Measurements from ENCODE around the gene MPPE1. TPM values are rescaled to one million over a fixed set of nuclear protein-coding genes. Genes with fewer than 3 reads are reported as not detected.

Gene MPPE1
- total and polyA plus RNA-seq, 2 donors, result 30.8 to 66.4 TPM

DNA sequence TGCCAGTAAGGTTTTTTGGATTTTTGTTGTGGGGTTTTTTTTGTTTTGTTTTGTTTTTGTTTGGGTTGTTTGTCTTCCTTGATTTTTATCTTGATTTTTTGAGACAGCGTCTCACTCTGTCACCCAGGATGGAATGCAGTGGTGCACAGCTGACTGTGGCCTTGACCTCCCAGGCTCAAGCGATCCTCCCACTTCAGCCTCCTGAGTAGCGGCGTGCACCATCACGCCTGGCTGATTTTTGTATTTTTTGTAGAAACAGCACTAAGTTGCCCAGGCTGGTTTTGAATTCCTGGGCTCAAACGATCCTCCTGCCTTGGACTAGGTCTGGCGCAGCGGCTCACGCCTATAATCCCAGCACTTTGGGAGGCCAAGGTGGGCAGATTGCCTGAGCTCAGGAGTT, 16.4 kb downstream of the MPPE1 start:
- 98% methylated on average over 9 of the region's 9 CpGs for WGBS
- no peak for DNase-seq (ENCODE audit: low read depth in 6 of 9, low spot score in 9 of 9)
- Histone ChIP-seq H3K27ac (ENCODE audit: low read depth in 1 of 2, low read length in 1 of 2) (no peak overlapping the region), H3K27me3 (ENCODE audit: control insufficient read depth in 2 of 2, insufficient read depth in 1 of 2, low read length in 1 of 2) (no peaks in the 10 kb centered on the region), H3K4me1 (ENCODE audit: control insufficient read depth in 2 of 2, insufficient read depth in 2 of 2, low read length in 2 of 2) (no peaks in the 10 kb centered on the region), H3K9me3 (ENCODE audit: control insufficient read depth in 2 of 2, insufficient read depth in 1 of 2, low read length in 1 of 2) (no peaks in the 10 kb centered on the region), H3K4me3 (ENCODE audit: low read length in 2 of 2) (no peak overlapping the region), H3K36me3 (ENCODE audit: control insufficient read depth in 2 of 2, insufficient read depth in 2 of 2, low read length in 1 of 2) (peaks cover 50 to 68% of the 10 kb centered on the region in 2 donors)

DNA sequence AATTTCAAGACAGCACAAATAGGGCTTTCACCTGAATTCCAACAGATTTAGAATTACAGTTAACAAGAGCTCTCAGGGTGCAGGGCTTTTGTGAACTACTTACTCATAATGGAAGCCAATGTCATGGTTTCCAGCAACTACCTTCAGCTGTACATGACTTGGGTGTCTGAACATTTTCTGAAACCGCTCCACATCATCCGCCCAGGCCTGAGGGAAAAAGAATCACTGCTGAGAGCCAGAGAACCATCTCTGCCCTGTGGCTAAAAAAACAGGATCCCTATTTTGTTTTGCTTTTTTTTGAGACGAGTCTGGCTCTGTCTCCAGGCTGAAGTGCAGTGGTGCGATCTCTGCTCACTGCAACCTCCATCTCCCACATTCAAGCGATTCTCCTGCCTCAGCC, 18.8 kb downstream of the MPPE1 start:
- Histone ChIP-seq H3K4me3 (ENCODE audit: low read length in 2 of 2) (no peak overlapping the region), H3K9me3 (ENCODE audit: control insufficient read depth in 2 of 2, insufficient read depth in 1 of 2, low read length in 1 of 2) (no peaks in the 10 kb centered on the region), H3K27ac (ENCODE audit: low read depth in 1 of 2, low read length in 1 of 2) (no peak overlapping the region), H3K4me1 (ENCODE audit: control insufficient read depth in 2 of 2, insufficient read depth in 2 of 2, low read length in 2 of 2) (no peaks in the 10 kb centered on the region), H3K27me3 (ENCODE audit: control insufficient read depth in 2 of 2, insufficient read depth in 1 of 2, low read length in 1 of 2) (no peaks in the 10 kb centered on the region), H3K36me3 (ENCODE audit: control insufficient read depth in 2 of 2, insufficient read depth in 2 of 2, low read length in 1 of 2) (peaks cover 66 to 67% of the 10 kb centered on the region in 2 donors)
- DNase-seq (ENCODE audit: low read depth in 6 of 9, low spot score in 9 of 9), result no peak
- 99% methylated on average over 5 of the region's 5 CpGs for WGBS

DNA sequence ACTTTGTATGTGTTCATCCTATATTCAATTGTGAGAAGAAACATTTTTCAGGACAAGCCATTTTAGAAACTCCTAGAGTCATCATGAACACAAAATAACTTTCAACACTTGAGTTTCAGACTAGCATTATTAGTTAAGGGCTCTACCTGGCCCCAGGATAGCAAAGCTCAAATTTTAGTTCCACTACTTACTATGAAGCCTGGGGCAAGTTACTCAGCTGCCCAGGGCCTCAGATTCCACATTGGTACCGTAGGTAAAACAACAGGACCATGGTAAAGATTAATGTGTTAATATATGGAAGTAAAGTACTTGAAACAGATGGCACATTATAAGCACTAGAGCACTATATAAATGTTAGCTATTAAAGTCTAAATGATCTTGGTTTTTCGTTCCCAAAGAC, 19.4 kb downstream of the MPPE1 start:
- Histone ChIP-seq H3K27me3 (ENCODE audit: control insufficient read depth in 2 of 2, insufficient read depth in 1 of 2, low read length in 1 of 2) (no peaks in the 10 kb centered on the region), H3K36me3 (ENCODE audit: control insufficient read depth in 2 of 2, insufficient read depth in 2 of 2, low read length in 1 of 2) (peaks cover 62 to 68% of the 10 kb centered on the region in 2 donors), H3K4me3 (ENCODE audit: low read length in 2 of 2) (no peak overlapping the region), H3K4me1 (ENCODE audit: control insufficient read depth in 2 of 2, insufficient read depth in 2 of 2, low read length in 2 of 2) (no peaks in the 10 kb centered on the region), H3K27ac (ENCODE audit: low read depth in 1 of 2, low read length in 1 of 2) (no peak overlapping the region), H3K9me3 (ENCODE audit: control insufficient read depth in 2 of 2, insufficient read depth in 1 of 2, low read length in 1 of 2) (no peaks in the 10 kb centered on the region)
- 98% methylated on average over 2 of the region's 2 CpGs for WGBS
- DNase-seq (ENCODE audit: low read depth in 6 of 9, low spot score in 9 of 9), result no peak

DNA sequence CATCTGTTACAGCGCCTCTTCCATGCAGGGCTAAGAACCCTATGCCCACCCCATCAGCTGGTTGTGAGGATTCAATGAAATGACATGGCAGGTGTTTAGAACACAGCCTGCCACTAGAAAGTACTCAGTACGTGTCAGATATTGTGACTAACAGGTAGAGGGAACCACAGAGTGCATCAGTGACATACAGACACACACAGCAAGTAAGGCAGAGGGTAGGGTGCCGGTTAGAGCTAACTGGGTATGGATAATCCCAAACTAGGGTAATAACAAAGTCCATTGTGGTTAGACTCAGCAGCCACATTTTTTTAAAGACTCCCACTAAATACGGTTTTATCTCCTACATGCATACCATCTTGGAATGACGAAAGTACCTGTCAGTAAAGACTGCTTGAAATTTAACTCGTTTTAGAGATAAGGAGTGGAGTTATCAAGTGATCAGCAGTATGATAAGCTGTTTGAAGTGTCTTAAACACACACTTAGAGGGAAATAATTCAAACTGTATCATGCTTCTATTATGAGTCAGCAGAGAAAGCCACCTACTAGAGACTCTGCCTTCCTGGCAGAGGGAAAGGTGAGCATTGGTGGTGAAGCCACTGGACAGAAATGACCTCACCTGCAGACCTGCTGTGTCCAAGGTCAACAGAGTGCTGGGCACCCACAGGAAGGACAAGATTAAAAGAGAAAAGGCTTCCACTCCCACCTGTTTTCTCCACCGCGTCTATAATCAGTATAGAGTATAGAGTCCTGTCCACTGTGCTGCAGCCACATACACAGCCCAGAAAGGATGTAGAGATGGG, 20.6 kb downstream of the MPPE1 start:
- no peak overlapping the region for H3K27ac ChIP-seq (ENCODE audit: low read depth in 1 of 2, low read length in 1 of 2)
- DNase-seq (ENCODE audit: low read depth in 6 of 9, low spot score in 9 of 9), result no peak
- no peaks in the 10 kb centered on the region for H3K4me1 ChIP-seq (ENCODE audit: control insufficient read depth in 2 of 2, insufficient read depth in 2 of 2, low read length in 2 of 2)
- H3K27me3 ChIP-seq (ENCODE audit: control insufficient read depth in 2 of 2, insufficient read depth in 1 of 2, low read length in 1 of 2), result no peaks in the 10 kb centered on the region
- H3K9me3 ChIP-seq (ENCODE audit: control insufficient read depth in 2 of 2, insufficient read depth in 1 of 2, low read length in 1 of 2), result no peaks in the 10 kb centered on the region
- no peak overlapping the region for H3K4me3 ChIP-seq (ENCODE audit: low read length in 2 of 2)
- WGBS, result 95% methylated on average over 8 of the region's 8 CpGs
- H3K36me3 ChIP-seq (ENCODE audit: control insufficient read depth in 2 of 2, insufficient read depth in 2 of 2, low read length in 1 of 2), result peaks cover 57 to 58% of the 10 kb centered on the region in 2 donors

DNA sequence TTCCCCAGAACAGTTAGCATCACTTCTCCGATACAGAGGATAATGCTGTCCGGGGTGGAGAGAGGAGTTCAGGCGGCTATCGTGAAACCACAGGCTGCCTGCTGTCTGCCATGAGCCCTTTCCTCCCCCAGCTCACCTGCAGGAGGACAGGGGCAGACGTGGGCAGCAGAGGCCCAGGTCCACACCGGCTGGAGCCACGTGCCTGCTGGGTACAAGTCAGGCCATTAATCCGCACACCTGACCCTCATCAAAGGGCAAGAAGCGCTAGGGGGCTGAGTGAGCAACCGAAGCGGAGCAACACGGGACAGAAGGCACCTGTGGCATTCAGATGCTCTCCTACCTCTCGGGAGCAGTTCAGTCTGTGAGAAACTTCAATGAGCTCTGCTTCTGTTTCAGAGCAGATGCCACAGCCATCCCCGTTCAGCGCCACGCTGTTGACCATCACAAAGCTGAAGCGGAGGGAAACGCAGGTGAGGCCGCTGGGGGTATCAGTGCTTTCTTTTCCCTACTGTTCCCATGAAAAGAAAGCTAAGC, 21.5 kb downstream of the MPPE1 start:
- no peaks in the 10 kb centered on the region for H3K9me3 ChIP-seq (ENCODE audit: control insufficient read depth in 2 of 2, insufficient read depth in 1 of 2, low read length in 1 of 2)
- H3K4me1 ChIP-seq (ENCODE audit: control insufficient read depth in 2 of 2, insufficient read depth in 2 of 2, low read length in 2 of 2), result no peaks in the 10 kb centered on the region
- peaks cover 54 to 57% of the 10 kb centered on the region in 2 donors for H3K36me3 ChIP-seq (ENCODE audit: control insufficient read depth in 2 of 2, insufficient read depth in 2 of 2, low read length in 1 of 2)
- 97% methylated on average over 19 of the region's 19 CpGs for WGBS
- no peaks in the 10 kb centered on the region for H3K27me3 ChIP-seq (ENCODE audit: control insufficient read depth in 2 of 2, insufficient read depth in 1 of 2, low read length in 1 of 2)
- no peak for DNase-seq (ENCODE audit: low read depth in 6 of 9, low spot score in 9 of 9)
- H3K4me3 ChIP-seq (ENCODE audit: low read length in 2 of 2), result no peak overlapping the region
- no peak overlapping the region for H3K27ac ChIP-seq (ENCODE audit: low read depth in 1 of 2, low read length in 1 of 2)

DNA sequence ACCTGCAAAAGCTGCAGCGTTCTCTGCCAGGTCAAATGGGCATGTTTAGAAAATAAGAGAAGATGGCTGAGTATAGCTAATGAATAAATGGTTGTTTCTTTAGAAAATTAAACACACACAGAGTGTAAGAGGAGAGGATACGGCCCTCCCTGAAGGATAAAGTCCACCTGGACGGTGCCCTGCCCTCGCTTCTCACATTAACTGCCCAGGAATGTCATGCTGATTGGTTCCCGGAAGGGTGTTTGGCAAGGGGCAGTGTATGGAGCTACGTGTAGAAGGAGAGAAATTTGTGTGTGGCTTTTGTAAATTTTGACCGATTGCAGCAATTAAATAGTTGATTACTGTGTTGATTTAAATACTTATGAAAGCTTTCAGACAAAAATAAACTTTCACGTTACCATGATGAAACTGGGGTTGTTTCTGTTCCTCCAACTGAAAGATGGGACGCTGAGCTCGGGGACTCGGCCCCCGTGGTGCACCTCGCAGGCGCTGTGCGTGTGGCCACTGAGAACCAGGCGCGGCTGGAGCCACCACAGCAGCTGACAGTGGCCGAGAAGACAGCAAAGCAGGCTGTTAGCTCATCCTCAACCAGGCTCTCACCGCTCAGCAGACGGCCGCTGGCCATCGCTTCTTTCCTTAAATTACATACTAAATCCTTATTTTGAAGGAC, 22.7 kb downstream of the MPPE1 start:
- Histone ChIP-seq H3K27ac (ENCODE audit: low read depth in 1 of 2, low read length in 1 of 2) (no peak overlapping the region), H3K36me3 (ENCODE audit: control insufficient read depth in 2 of 2, insufficient read depth in 2 of 2, low read length in 1 of 2) (peaks cover 56 to 61% of the 10 kb centered on the region in 2 donors)
- 96% methylated on average over 22 of the region's 22 CpGs for WGBS

DNA sequence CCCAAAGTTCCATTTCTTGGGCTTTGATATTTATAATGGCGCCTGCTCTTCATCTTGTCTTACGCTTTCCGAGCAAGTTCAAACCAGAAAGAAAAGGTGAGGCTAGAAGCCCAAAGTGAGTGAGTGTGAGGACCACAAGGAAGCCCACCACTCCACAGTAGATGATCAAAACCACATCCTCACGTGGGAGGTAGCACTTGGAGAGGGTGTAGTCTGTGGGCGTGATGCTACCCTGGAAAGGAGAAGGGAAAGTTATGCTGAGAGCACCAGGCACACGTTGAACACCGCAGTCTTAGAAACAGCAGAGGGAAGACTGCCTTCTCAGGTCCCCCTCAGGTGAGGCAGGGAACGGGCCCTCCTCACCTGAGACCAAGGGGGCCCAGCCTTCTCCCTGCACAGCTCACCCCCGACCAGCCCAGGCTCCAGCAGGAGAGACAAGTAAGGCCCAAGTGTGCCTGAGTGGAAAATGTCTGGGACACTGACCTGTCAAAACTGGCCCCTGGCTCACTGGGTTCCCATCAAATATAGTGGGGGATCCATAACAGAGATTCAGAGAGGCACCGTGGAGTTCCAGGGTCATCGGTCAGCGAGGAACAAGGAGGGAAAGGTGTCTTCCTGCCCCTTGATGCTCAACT, 23.6 kb downstream of the MPPE1 start:
- Histone ChIP-seq H3K27ac (ENCODE audit: low read depth in 1 of 2, low read length in 1 of 2) (no peak overlapping the region), H3K4me3 (ENCODE audit: low read length in 2 of 2) (no peak overlapping the region), H3K9me3 (ENCODE audit: control insufficient read depth in 2 of 2, insufficient read depth in 1 of 2, low read length in 1 of 2) (no peaks in the 10 kb centered on the region), H3K36me3 (ENCODE audit: control insufficient read depth in 2 of 2, insufficient read depth in 2 of 2, low read length in 1 of 2) (peaks cover 52 to 58% of the 10 kb centered on the region in 2 donors), H3K4me1 (ENCODE audit: control insufficient read depth in 2 of 2, insufficient read depth in 2 of 2, low read length in 2 of 2) (no peaks in the 10 kb centered on the region), H3K27me3 (ENCODE audit: control insufficient read depth in 2 of 2, insufficient read depth in 1 of 2, low read length in 1 of 2) (no peaks in the 10 kb centered on the region)
- no peak for DNase-seq (ENCODE audit: low read depth in 6 of 9, low spot score in 9 of 9)
- 93% methylated on average over 12 of the region's 12 CpGs for WGBS

More for the DNA sequence above, 22.7 kb downstream of the MPPE1 start:
- DNase-seq (ENCODE audit: low read depth in 6 of 9, low spot score in 9 of 9), result no peak
- no peaks in the 10 kb centered on the region for H3K4me1 ChIP-seq (ENCODE audit: control insufficient read depth in 2 of 2, insufficient read depth in 2 of 2, low read length in 2 of 2)
- no peaks in the 10 kb centered on the region for H3K27me3 ChIP-seq (ENCODE audit: control insufficient read depth in 2 of 2, insufficient read depth in 1 of 2, low read length in 1 of 2)
- H3K4me3 ChIP-seq (ENCODE audit: low read length in 2 of 2), result no peak overlapping the region
- H3K9me3 ChIP-seq (ENCODE audit: control insufficient read depth in 2 of 2, insufficient read depth in 1 of 2, low read length in 1 of 2), result no peaks in the 10 kb centered on the region

DNA sequence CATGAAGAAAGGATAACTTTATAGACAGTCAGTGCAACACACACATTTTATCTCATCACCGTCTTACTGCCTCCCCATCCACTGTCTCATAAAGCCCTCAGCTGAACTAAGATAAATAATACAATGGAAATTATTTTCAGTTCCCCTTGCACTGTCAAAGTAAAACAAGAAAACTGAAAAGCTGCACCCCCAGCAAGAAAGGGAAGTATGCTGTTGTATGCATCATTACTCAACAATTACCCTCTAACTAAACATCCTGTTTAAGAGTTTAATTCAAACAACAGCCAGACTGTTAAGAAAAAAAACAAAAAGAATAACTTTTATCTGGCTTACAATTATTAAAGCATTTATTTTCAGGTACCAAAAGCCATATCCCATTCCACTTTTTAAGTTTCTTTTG, 25.0 kb downstream of the MPPE1 start:
- no peaks in the 10 kb centered on the region for H3K9me3 ChIP-seq (ENCODE audit: control insufficient read depth in 2 of 2, insufficient read depth in 1 of 2, low read length in 1 of 2)
- peaks cover 42 to 47% of the 10 kb centered on the region in 2 donors for H3K36me3 ChIP-seq (ENCODE audit: control insufficient read depth in 2 of 2, insufficient read depth in 2 of 2, low read length in 1 of 2)
- DNase-seq (ENCODE audit: low read depth in 6 of 9, low spot score in 9 of 9), result no peak
- no peak overlapping the region for H3K4me3 ChIP-seq (ENCODE audit: low read length in 2 of 2)
- 90% methylated on average over 1 of the region's 1 CpG for WGBS
- no peaks in the 10 kb centered on the region for H3K4me1 ChIP-seq (ENCODE audit: control insufficient read depth in 2 of 2, insufficient read depth in 2 of 2, low read length in 2 of 2)
- H3K27ac ChIP-seq (ENCODE audit: low read depth in 1 of 2, low read length in 1 of 2), result no peak overlapping the region
- H3K27me3 ChIP-seq (ENCODE audit: control insufficient read depth in 2 of 2, insufficient read depth in 1 of 2, low read length in 1 of 2), result no peaks in the 10 kb centered on the region

DNA sequence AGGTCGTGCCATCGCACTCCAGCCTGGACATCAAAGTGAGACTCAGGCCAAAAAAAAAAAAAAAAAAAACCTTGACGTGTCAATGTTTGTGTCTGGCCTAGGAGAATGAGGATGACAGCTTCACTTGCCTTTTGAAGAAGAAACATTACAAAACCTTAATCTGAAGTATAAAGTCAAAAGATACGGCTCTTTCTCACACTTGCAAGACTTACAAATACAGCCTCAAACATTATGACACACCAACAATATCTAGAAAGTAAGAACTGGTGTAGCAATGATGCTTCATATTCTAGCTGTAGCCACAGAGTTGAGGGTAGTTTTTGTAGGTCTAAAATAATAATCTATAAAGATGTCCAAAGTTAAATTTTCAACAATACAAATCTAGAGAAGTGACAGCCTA, 25.5 kb downstream of the MPPE1 start:
- no peaks in the 10 kb centered on the region for H3K27me3 ChIP-seq (ENCODE audit: control insufficient read depth in 2 of 2, insufficient read depth in 1 of 2, low read length in 1 of 2)
- no peaks in the 10 kb centered on the region for H3K9me3 ChIP-seq (ENCODE audit: control insufficient read depth in 2 of 2, insufficient read depth in 1 of 2, low read length in 1 of 2)
- no peak for DNase-seq (ENCODE audit: low read depth in 6 of 9, low spot score in 9 of 9)
- peaks cover 36 to 41% of the 10 kb centered on the region in 2 donors for H3K36me3 ChIP-seq (ENCODE audit: control insufficient read depth in 2 of 2, insufficient read depth in 2 of 2, low read length in 1 of 2)
- no peak overlapping the region for H3K4me3 ChIP-seq (ENCODE audit: low read length in 2 of 2)
- H3K4me1 ChIP-seq (ENCODE audit: control insufficient read depth in 2 of 2, insufficient read depth in 2 of 2, low read length in 2 of 2), result no peaks in the 10 kb centered on the region
- 83% methylated on average over 4 of the region's 4 CpGs for WGBS
- H3K27ac ChIP-seq (ENCODE audit: low read depth in 1 of 2, low read length in 1 of 2), result no peak overlapping the region
